Fibroblast of villous mesenchyme (primary cell): Measurements from ENCODE around the gene ZNF3. TPM values are rescaled to one million over a fixed set of nuclear protein-coding genes. Genes with fewer than 3 reads are reported as not detected.
A peak's percentile ranks its signal among the peaks of the same experiment; 100 is the strongest.

ENCODE experiments used
- DNase-seq: peaks from one replicate; pipeline ENCODE4 v3.0.0-alpha.2; 2010; ENCODE audit warnings: low read depth
- H3K4me3 ChIP-seq: 2 replicates; pipeline ENCODE4 v1.5.1; 2011; ENCODE audit warnings: low read depth, mild to moderate bottlenecking, low read length
- CTCF ChIP-seq: IDR thresholded peaks from 2 replicates; pipeline ENCODE4 v1.5.1; 2012; ENCODE audit warnings: low read depth, mild to moderate bottlenecking, low read length; ENCODE audit not compliant: insufficient read depth
- total RNA-seq: library from RNA; depleted of rRNA; stranded (reverse); fragments of >200 nt; gene quantifications from 2 replicates; pipeline ENCODE4 v1.2.3, GENCODE V29; 2012

Gene ZNF3
- total RNA-seq, 1 donor = 32.8 TPM

DNA sequence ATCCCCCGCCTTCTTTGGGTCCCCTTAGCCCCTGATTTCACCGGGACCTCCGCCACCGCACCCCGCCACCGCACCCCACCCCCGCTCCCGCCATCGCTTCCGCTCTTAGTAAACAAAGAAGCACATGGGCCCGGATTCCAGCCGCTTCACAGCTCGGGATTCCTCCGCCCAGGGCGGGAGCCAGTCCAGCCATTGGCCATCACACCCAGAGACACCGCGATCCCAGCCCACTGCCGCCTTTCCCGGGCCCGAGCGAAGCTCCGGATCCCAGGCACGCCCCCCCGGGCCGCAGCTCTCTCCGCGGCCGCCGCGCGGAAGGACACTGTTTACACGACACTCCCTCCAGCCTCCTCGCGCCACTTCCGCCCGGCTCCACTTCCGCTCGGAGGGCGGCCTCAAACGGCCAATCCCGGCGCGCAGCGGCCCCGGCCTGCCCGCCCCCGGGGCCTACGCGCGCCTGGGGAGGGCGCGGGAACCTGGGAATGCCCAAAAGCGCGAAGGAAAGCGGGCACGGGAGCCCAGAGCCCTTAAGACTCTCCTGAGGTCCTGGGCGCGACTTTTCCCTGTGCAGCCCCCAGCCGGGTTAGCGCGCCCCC, 19.0 kb upstream of the ZNF3 start:
- peak; percentile 99 for DNase-seq
- H3K4me3 ChIP-seq = peak overlapping the region; percentile 85
- TF ChIP-seq CTCF = no peak

DNA sequence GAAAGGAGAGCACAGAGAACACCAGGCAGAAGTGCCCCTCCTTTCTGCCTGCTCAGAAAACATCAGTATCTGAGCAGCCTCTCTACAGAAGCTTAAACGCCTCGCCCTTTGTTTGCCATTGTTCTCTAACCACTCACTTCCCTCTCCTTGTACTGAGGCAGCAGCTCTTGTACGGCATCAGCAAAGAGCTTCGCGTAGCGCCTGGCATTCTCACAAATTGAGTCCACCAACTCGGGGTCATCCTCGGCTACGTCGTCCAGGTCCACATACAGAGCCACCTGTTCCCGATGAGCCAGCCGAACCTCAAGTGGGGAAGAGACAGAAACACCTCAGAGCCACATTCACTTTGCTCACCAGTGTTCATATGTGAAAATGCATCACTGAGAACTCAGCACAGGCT, 17.9 kb upstream of the ZNF3 start:
- no peak for DNase-seq
- no peak for TF ChIP-seq CTCF
- peak overlapping the region; percentile 85 for H3K4me3 ChIP-seq

- no peak for TF ChIP-seq CTCF
Measured at GRCh38 chr7:100098913-100099312, 17.4 kb upstream of the ZNF3 start.

DNA sequence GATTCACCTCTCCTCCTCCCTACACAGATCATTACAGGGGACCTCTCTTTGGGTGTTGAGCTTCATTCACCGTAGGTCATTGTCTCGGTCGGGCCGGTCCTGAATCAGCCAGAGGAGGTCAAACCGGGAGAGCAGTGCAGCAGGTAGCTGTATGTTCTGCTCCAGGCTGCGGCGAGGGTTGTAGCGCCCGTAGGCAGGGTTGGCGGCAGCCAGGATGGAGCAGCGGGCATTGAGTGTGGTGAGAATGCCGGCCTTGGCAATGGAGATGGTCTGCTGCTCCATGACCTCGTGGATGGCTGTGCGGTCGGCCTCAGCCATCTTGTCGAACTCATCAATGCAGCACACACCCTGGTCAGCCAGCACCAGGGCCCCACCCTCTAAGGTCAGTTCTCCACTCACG, 14.2 kb upstream of the ZNF3 start:
- no peak for TF ChIP-seq CTCF
- H3K4me3 ChIP-seq = no peak overlapping the region
- DNase-seq = no peak

More at GRCh38 chr7:100098913-100099312, 17.4 kb upstream of the ZNF3 start:
- DNase-seq = no peak
- H3K4me3 ChIP-seq = no peak overlapping the region

- H3K4me3 ChIP-seq = no peak overlapping the region
- no peak for DNase-seq
Measured at GRCh38 chr7:100095289-100095688, 13.8 kb upstream of the ZNF3 start.

DNA sequence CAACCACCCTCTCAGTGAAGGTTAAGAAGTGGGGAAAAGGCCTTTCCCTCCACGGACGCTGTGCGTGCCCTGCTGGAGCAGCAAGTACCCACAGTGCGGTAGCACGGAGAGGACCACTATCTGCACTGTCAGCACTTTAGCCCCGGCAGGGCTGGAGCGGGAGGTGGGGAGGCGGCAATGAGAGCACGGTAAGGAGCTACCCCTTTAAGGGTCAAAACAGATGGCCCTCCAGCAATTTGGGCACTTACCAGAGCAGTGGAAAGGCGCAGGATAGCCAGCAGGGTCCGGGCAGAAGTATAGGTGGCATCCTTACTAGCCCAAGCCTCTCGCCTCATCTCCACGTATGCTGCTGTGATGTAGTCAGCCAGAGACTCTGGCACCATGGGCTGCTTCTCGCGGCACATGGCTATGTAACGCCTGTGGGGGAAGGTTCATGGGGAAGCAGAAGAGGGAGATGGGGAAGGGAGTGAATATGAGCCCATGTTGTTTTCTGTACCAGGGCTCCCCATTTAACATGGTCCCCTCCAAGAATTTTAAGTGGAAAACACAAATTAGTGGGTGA, 12.5 kb upstream of the ZNF3 start:
- no peak overlapping the region for H3K4me3 ChIP-seq
- no peak for DNase-seq
- no peak for TF ChIP-seq CTCF

More at GRCh38 chr7:100095289-100095688, 13.8 kb upstream of the ZNF3 start:
- no peak for TF ChIP-seq CTCF

DNA sequence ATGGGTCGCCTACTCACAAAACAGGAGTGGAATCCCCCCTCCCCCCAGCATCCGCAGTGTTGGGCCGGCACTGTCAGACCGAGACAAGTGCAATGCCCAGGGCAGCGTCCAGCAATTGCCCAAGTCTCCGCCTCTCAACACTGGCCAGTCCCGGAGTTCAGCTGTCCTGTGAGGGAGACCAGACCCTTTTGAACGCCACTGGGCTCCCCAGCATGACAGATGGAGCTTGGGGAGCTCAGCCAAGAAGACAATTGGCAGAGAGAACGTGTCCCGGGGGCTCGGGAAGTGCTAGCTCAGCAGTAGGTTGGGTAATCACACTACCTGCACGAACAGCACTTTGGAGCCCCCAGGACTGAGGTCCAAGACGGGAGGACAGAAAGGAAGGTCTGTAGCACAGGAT, 12.0 kb upstream of the ZNF3 start:
- TF ChIP-seq CTCF = no peak
- no peak overlapping the region for H3K4me3 ChIP-seq
- DNase-seq = no peak
